ENCODE results near the gene CHRM5. TPM values are rescaled to one million over a fixed set of nuclear protein-coding genes. Genes with fewer than 3 reads are reported as not detected.
"Not testable (repeated sequence)": the region's sequence is repeated elsewhere in the genome, so short reads cannot be mapped to it uniquely, and the experiment has no call there.

The CHRM5 gene
- total and polyA plus RNA-seq, 2 of the 8 experiments (the other 6 are each of a cell fraction or from before 2014, with no cell fraction given) = not detected

- TF ChIP-seq MAX (IDR thresholded peaks at IDR 0.05) = no peak
- TF ChIP-seq SIX5 (IDR thresholded peaks at IDR 0.05; ENCODE audit: low read depth, low read length) = no peak
- TF ChIP-seq EP300 (IDR thresholded peaks at IDR 0.05; ENCODE audit: borderline replicate concordance in 1 of 2, low read depth in 2 of 2, low read length in 2 of 2) = no peak
- no peak for TF ChIP-seq SP1 (IDR thresholded peaks at IDR 0.05; ENCODE audit: low read depth, low read length)
- no peak for TF ChIP-seq RBBP5 (IDR thresholded peaks at IDR 0.05; ENCODE audit: borderline replicate concordance, low read depth, low read length)
- no peak for TF ChIP-seq BRCA1 (IDR thresholded peaks at IDR 0.05; ENCODE audit: low read depth, low read length)
Measured at GRCh38 chr15:34049112-34049511, 80.8 kb downstream of the CHRM5 start (continued).

DNA sequence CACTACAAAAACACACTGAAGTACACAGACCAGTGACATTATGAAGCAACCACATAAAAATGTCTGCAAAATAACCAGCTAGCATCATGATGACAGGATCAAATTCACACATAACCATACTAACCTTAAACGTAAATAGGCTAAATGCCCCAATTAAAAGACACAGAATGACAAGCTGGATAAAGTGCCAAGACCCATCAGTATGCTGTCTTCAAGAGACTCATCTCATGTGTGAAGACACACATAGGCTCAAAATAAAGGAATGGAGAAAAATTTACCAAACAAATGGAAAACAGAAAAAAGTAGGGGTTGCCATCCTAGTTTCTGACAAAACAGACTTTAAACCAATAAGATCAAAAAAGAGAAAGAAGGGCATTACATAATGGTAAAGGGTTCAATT lies 82.1 kb downstream of the CHRM5 start:
- H3K23me2 ChIP-seq (ENCODE audit: low read depth, low read length); H3K4me3 ChIP-seq (ENCODE audit: extremely low read depth in 1 of 4, insufficient read depth in 2 of 4, low read depth in 3 of 4, low read length in 4 of 4); H3K14ac ChIP-seq (ENCODE audit: insufficient read length); H4K91ac ChIP-seq (replicated peaks; ENCODE audit: insufficient read length, low read length); H3K79me2 ChIP-seq (ENCODE audit: control insufficient read depth in 1 of 2, insufficient read depth in 2 of 2, low read length in 2 of 2); H3K36me3 ChIP-seq (ENCODE audit: control insufficient read depth in 2 of 4, insufficient read depth in 4 of 4, low read length in 3 of 4); H3K27me3 ChIP-seq (replicated peaks in 1 of 4; ENCODE audit: control insufficient read depth in 3 of 4, extremely low read depth in 1 of 4, insufficient read depth in 3 of 4, low read length in 3 of 4); H3K9ac ChIP-seq (replicated peaks in 1 of 4; ENCODE audit: extremely low read depth in 1 of 4, low read depth in 3 of 4, low read length in 3 of 4); H3K18ac ChIP-seq (ENCODE audit: extremely low read depth, low read length); H4K5ac ChIP-seq (ENCODE audit: insufficient read length, low read depth, low read length); H3K9me3 ChIP-seq (ENCODE audit: insufficient read depth in 2 of 2, low read depth in 1 of 2, low read length in 1 of 2); H3K4ac ChIP-seq (replicated peaks; ENCODE audit: insufficient read length, low read depth, low read length); H2BK15ac ChIP-seq (ENCODE audit: low read length); FAIRE-seq; H2AFZ ChIP-seq (ENCODE audit: low read length); H3K23ac ChIP-seq (ENCODE audit: insufficient read length); H2BK5ac ChIP-seq (ENCODE audit: low read depth, low read length); H2BK120ac ChIP-seq (replicated peaks; ENCODE audit: low read depth, low read length); H3K79me1 ChIP-seq (ENCODE audit: low read depth, low read length); POLR2A ChIA-PET (ENCODE audit: partially characterized antibody); H2AK5ac ChIP-seq (ENCODE audit: low read depth, low read length); H4K8ac ChIP-seq (ENCODE audit: extremely low read depth, insufficient read depth, low read length); H2BK12ac ChIP-seq (ENCODE audit: low read depth, low read length); H3K4me1 ChIP-seq (replicated peaks in 1 of 4; ENCODE audit: control insufficient read depth in 3 of 4, insufficient read depth in 4 of 4, low read length in 3 of 4); H3K56ac ChIP-seq (replicated peaks; ENCODE audit: insufficient read length, low read depth, low read length); H3K4me2 ChIP-seq (ENCODE audit: insufficient read depth in 1 of 2, low read depth in 2 of 2, low read length in 2 of 2); H2BK20ac ChIP-seq (ENCODE audit: low read length); H4K20me1 ChIP-seq (replicated peaks in 1 of 2; ENCODE audit: control insufficient read depth in 1 of 2, insufficient read depth in 2 of 2, low read length in 2 of 2); DNase-seq (ENCODE audit: low read depth in 1 of 2, low spot score in 2 of 2); H3K27ac ChIP-seq (ENCODE audit: low read depth, low read length): not testable (repeated sequence)
- 83% methylated on average over 1 of the region's 1 CpG; no CpG with 5 or more reads in 1 of the 2 experiments for WGBS, 2 experiments (ENCODE audit: extremely low coverage in 1 of 2, insufficient coverage in 1 of 2, insufficient read length in 1 of 2, insufficient replicate concordance in 2 of 2, low coverage in 1 of 2, low lambda C conversion rate in 2 of 2, missing lambda C conversion rate in 1 of 2)
- CTCF ChIA-PET (ENCODE audit: partially characterized antibody) = interaction anchor here (0.6 kb wide), 1 partner anchor 537 kb away, joined by 4 read pairs; no protein-coding TSS in a partner anchor
